SW480 (cell line): ENCODE results near the gene STARD8.
A peak's percentile ranks its signal among the peaks of the same experiment; 100 is the strongest.
"Not testable (repeated sequence)": the region's sequence is repeated elsewhere in the genome, so short reads cannot be mapped to it uniquely, and the experiment has no call there.

ENCODE experiments used
- DNase-seq: peaks from one replicate; pipeline ENCODE4 v3.0.0-alpha.2; 2016; ENCODE audit warnings: low spot score

STARD8 gene

DNA sequence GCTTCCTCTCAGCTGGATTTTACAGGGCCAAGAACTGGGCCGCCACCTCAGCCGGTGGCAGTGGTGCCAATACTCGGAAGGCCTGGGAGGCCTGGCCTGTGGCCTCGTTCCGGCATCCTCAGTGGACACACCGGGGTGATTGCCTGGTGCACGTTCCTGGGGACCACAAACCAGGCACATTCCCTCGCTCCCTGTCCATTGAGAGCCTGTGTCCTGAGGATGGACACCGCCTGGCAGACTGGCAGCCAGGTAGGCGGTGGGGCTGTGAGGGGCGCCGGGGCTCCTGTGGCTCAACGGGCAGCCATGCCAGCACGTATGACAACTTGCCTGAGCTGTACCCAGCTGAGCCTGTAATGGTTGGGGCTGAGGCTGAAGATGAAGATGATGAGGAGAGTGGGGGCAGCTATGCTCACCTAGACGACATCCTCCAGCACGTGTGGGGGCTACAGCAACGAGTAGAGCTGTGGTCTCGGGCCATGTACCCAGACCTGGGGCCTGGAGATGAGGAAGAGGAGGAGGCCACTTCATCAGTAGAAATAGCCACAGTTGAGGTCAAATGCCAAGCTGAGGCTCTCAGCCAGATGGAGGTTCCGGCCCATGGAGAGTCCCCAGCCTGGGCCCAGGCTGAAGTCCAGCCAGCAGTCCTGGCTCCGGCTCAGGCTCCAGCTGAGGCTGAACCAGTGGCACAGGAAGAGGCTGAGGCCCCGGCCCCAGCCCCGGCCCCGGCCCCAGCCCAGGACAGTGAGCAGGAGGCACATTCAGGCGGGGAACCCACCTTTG is 70.4 kb downstream of the STARD8 start:
- no peak for DNase-seq

DNA sequence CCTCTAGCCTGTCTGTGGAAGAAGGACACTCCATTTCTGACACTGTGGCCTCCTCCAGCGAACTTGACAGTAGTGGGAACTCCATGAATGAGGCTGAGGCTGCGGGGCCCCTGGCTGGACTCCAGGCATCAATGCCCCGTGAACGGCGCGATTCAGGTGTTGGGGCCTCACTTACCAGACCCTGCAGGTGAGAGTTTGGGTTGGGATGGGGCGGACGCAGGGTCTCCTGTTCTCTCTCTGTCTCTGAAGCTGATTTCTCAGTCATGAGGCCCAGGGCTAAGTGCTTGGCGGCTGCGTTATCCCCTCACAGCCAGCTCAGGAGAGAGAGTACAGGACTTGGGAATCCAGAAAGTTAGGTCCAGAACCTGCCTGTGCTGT is 71.0 kb downstream of the STARD8 start:
- no peak for DNase-seq

DNA sequence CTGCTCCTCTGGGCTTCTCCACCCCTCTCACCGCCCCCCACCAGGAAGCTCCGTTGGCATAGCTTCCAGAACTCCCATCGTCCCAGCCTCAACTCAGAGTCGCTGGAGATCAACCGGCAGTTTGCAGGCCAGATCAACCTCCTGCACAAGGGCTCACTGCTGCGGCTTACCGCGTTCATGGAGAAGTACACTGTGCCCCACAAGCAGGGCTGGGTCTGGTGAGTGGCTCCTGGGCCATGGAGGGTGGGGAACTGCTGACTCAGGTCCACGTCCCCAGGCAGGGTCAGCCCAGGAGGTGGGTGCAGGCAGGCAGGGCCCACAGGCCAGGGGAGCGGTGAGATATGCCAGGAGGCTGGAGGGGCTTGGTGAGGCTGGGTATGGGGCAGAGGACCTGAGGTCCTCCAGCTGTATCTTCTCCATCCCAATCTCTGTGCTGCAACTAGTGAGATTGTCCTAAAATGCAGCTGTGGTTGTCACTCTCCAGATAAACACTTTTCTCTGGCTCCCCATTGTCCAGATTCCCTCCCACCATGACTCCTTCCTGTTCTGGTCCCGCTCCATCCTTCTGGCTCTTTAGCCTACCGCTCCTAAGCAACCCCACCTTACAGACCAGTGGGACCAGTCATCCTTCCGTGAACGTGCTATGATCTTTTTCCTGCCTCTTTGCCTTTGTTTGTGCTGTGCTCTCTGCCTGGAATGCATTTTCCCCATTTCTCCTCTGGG is 71.9 kb downstream of the STARD8 start:
- DNase-seq: no peak

DNA sequence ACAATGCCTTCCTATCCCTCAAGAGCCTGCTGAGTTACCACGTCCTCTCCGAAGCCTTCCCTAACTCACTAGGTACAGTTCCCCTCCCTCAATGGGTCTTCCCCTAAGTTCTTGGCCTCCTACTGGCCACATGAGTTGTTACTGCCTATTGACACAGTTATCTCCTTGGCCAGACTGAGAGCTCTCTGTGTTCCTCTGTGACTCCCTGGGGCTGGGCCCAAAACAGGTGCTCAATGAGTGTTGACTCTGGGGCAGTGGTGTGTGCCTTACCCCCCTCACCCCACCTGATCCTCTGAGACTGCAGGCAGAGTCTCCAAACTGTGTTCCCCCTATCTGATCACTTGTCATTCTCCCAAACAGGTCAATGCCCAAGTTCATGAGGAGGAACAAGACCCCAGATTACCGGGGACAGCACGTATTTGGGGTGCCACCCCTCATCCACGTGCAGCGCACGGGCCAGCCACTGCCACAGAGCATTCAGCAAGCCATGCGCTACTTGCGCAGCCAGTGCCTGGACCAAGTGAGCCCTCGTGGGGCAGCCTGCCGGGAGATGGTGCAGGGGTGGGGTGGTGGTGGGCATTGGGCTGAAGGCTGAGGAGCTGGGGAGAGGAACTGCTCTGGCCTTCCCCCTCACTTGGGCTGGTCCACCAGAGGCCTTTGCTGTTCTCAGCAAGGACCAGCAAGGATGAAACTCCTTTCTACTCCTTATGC is 72.6 kb downstream of the STARD8 start:
- peak; percentile 13 for DNase-seq

DNA sequence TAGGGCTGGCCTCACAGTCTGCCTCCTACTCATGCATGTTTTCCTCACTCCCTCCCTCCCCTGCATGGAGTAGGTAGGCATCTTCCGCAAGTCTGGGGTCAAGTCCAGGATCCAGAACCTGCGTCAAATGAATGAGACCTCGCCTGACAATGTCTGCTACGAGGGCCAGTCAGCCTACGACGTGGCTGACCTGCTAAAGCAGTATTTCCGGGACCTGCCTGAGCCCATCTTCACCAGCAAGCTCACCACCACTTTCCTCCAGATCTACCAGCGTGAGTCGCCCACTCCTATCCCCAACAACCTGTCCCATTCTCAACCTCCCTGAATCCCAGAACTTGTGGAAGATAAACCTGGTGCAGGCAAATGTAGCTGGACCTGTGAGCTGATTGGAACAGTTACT is 73.4 kb downstream of the STARD8 start:
- no peak for DNase-seq

DNA sequence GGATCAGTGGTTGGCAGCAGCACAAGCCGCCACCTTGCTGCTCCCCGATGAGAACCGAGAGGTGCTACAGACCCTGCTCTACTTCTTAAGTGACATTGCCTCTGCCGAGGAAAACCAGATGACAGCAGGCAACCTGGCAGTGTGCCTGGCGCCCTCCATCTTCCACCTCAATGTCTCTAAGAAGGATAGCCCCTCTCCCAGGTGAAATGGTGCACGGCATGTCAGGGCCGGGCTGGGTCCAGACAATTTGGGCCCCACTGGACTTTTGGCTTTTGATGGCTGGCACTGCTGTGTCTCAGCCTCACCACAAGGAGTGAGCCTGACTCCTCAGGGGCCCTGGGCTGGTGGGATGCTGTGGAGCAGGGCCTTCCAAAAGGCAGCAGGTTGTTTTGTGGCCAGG is 74.1 kb downstream of the STARD8 start:
- no peak for DNase-seq

DNA sequence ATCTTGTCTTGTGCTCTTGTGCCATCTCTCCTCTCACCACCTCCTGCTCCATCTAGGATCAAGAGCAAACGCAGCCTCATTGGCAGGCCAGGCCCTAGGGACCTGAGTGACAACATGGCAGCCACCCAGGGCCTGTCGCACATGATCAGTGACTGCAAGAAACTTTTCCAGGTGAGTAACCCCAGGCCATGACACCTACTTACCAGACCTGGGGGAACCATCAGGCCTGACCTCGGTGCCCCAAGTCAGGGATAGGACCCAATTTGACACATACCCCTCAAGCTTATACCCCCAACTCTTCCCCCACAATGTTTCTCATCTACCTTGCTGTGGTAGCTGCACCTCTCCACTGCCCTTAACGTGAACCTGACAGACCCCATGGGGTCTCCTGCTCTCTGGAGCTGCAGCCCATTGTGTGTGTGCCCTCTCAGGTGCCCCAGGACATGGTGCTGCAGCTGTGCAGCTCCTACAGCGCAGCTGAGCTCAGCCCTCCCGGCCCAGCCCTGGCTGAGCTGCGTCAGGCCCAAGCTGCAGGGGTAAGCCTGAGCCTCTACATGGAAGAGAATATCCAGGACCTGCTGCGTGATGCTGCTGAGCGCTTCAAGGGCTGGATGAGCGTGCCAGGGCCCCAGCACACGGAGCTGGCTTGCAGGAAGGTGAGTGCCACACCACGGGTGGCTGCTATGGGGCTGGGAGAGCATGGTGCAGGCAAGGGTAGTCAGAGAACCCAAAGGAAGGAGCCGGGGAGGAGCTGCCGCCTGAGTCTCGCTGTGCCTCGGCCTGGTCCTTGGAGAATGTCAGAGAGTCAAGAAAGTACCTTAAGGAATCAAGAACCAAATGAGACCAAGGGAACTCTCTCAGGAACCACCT is 74.8 kb downstream of the STARD8 start:
- DNase-seq: no peak

DNA sequence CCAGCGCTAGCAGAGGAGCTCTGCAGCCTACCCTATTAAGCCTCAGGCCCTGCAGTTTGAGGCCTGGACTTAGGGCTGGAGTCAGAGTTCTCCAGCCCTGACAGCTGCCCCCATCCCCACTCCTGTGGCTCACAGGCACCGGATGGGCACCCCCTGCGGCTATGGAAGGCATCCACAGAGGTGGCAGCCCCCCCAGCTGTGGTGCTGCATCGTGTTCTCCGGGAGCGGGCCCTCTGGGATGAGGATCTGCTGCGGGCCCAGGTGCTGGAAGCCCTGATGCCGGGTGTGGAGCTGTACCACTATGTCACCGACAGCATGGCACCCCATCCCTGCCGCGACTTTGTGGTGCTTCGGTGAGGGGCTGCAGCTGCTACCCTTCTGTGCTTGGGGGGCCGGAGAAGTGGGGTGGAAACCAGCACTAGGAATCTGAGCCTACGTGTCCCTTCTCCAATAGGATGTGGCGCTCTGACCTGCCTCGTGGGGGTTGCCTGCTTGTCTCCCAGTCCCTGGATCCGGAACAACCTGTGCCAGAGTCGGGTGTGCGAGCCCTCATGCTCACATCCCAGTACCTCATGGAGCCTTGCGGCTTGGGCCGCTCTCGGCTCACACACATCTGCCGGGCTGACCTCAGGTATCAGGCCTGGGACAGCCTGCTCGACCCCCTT is 76.2 kb downstream of the STARD8 start:
- no peak for DNase-seq

DNA sequence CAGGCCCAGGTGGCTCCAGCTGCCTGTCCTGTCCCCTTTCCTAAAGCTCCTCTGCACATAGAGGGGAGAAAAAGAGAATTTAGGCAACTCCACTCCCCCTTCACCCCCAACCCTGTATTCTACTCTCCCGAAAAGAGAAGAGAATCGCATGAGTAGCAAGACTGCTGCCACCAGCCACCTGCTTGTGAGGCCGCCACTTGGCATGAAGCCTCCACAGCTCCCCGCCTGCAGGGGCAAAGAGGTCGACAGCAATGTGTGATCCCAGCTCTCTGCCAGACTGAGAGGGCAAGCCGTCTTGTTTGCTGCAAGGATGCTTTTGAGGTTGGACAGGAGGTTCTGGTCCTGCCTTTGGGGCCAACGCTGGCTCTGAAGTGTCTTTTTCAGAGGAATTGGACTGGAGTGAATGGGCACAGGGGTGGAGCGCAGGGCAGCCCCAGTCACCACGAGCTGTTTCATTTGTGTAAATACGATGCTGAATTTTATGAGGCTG is 77.1 kb downstream of the STARD8 start:
- DNase-seq: no peak

DNA sequence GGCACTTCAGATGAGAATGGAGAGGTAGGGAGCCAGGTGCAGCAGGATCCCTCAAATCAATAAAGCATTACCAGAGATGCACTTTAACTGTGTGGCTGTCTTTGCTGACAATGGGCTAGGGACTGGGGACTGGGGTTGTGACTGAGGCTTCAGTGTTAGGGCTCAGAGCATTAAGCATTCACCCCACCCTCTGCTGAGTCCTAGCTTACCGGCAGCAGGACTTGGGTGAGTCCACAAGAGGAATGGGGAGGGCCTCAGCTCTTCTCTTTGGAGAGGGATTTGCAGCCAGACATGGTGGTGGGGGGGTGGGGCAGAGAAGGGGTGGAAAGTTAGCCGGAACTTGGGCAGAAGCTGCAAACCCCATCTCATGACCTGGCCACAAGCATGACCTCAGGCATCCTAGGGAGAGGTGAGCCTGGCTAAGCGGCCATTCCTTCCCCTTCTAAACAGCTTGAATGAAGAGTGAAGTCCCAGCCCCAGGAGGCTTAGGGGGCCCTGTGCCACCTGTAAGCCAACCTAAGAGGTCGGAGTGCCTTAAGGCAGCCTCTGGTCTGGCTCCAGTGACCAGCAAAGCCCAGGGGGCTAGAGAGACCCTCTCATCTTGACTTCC is 78.4 kb downstream of the STARD8 start:
- DNase-seq: no peak

DNA sequence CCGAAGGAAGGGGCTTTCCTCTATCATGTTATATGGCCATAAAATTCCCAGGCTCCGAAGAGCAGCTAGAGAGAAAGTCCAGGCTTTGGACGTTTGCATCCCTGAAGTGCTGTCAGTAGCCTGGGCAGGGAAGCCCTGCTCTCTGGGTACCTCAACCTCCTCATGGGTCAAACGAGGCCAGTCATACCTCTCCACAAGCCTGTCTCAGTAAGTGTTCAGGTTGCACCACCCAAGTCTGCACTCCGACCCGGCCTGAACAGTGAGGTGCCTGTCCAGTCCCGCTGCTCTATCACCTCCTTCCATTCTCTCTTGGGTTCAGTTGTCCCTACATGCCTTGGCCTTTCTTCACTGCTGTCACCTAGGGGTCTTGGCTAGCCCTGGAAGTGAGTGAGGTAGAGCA is 78.9 kb downstream of the STARD8 start:
- no peak for DNase-seq

DNA sequence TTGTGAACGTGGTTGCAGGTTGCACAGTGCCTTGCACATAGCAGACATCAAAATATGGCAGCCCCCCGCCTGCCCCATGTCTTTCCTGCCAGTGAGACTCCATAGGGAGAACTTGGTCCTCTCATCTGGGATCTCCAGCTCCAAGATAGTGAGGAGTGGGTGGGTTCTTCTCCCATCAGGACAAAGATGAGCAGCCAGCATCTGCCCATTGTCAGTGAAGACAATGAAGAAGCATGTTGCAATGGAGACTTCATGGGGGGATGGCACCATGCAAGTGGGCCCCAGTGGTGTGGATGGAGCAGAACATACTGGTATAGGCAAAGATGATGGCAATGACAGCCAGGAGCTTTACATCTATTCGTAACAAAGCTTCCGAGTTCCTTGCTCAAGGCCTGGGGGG is 80.2 kb downstream of the STARD8 start:
- DNase-seq: no peak

DNA sequence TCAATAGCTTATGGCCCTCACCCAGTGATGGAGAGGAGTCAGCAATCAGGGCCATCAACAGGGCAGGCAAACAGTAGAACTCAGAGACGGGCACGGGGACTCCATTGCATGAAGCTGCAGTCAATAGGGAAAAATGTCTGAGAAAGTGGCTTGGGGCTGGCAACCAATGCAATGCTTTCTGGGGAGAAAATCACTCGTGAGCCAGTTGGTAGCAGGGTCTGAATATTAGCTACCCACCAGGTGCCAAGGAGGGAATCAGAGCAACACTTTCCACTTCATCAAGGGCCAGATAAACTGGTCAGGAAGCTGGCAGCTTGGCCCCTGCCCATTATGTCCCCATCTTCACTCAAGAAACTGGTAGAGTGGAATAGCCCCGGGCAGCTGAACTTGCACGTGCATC is 80.7 kb downstream of the STARD8 start:
- no peak for DNase-seq

DNA sequence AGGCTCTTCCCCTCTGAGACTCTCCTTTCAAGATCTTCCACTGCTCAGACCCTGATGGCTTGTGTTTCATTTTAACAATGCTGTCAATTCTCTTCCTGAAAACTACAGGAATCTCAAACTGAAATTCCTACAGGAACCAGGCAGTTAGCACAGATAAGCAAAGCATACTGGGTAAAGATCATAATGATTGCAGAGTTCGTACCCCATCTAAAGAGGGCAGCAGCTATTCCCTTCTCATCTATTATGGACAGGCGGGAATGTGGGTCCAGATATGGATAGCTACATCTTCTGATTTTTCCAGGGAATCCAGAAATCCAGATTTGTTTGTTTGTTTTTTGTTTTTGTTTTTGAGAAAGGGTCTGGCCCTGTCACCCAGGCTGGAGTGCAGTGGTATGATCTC is 83.8 kb downstream of the STARD8 start:
- no peak for DNase-seq

DNA sequence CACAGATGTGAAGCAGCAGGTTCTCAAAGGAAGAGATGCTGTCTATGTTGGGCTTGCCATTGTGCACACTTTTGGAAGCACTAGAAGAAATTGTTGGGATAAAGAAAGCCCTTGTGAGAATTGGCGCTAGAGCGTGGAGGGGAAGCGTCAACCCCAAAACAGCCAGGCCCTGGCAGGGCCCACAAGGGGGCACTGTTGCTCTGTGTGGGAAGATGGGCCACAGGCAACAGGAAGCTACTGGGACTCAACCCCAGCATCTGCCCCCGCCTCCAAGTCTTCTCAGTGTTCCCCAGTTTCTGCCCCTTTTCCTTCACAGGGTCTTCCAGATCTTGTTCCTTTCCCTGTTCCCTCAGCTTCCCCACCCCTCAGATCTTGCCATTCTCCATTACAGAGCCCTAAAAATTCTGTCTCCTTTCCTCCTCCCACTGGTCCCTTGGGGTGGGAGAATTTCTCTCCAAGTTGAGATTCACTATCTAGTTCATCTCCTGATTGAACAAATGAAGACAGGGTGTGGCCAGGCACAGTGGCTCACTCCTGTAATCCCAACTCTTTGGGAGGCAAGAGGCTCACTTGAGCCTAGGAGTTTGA is 85.5 kb downstream of the STARD8 start:
- peak; percentile 29 for DNase-seq

DNA sequence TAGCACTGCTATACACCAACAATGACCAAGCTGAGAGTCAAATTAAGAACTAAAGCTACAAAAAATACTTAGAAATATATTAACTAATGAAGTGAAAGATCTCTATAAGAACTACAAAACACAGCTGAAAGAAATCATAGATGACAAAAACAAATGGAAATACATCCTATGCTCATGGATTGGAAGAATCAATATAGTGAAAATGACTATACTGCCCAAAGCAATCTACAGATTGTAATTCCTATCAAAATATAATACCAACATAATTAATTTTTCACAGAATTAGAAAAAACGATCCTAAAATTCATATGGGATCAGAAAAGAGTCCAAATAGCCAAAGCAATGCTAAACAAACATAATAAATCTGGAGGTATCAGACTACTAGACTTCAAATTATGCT is 87.8 kb downstream of the STARD8 start:
- no peak for DNase-seq

DNA sequence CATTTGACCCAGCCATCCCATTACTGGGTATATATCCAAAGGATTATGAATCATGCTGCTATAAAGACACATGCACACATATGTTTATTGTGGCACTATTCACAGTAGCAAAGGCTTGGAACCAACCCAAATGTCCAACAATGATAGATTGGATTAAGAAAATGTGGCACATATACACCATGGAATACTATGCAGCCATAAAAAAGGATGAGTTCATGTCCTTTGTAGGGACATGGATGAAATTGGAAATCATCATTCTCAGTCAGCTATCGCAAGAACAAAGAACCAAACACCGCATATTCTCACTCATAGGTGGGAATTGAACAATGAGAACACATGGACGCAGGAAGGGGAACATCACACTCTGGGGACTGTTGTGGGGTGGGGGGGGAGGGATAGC is 94.4 kb downstream of the STARD8 start:
- DNase-seq: not testable (repeated sequence)

DNA sequence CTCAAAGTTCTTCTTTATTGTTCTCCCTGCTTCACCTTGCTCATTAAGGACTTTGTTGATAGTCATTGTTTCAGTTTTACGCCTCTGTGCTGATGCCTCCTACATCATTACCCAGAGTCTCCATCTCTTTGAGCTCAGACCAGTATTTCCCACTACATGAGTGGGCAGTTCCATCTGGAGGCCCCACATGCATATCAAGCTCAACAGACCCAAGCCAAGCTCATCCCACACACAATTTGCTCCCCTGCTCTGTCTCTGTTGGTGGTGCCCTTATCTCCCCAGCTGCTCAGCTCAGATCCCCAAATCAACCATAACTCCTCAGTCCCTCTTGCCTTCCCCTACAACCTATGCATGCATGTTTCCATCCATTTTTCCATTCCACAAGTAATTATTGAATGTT is 96.3 kb downstream of the STARD8 start:
- no peak for DNase-seq

DNA sequence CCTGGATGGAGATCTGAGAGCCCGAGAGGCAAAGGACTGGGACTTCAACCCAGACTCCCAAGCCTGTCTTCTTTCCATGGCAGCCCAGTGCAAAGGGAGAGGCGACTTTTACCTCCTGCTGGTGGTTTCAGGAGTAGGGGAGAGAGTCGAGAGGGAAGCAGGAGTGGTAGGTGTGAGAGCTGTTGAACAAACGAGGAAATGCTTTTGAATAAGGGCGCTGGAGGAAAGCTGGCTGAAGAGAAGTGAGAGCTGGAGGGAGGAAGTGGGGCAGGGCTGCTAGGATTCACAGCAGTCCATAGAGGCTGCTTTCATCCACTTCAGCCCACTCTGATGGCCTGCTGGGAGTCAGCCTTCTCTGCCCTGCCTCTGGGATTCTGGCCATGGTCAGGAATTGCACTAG is 99.5 kb downstream of the STARD8 start:
- no peak for DNase-seq

DNA sequence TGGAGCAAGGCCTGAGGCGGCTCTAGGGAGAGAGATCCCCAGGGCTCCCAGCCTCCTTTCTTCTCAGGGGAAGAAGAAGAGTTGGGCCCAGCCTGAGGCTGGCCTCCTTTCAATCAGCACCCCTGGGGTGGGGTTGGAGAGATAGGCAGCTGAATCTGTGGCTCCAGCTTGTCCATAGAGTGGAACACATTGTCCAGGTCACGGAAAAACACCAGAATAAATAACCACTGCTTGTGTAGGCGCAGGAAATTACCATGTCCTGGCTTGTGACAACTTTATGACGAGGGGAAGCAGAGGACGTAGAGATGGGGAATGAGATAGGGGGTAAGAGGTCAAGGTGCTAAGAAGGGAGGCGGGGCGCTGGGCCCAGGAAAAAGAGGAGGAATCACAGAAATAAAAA is 100.6 kb downstream of the STARD8 start:
- no peak for DNase-seq

DNA sequence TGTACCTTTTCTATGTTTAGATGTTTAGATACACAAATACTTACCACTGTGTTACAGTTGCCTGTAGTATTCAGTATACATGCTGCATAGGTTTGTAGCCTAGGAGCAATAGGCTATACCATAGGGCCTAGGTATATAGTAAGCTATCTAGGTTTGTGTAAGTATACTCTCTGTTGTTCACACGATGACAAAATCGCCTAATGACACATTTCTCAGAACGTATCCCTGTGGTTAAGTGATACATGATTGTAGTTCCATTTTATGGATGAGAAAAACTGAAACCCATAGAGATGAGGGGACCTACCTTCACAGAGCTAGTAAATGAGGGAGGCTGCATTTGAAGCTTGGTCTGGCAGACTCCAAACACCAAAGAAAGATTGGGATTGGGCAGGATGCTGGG is 102.0 kb downstream of the STARD8 start:
- no peak for DNase-seq
